ENCODE data around the gene TSPAN15.

DNA sequence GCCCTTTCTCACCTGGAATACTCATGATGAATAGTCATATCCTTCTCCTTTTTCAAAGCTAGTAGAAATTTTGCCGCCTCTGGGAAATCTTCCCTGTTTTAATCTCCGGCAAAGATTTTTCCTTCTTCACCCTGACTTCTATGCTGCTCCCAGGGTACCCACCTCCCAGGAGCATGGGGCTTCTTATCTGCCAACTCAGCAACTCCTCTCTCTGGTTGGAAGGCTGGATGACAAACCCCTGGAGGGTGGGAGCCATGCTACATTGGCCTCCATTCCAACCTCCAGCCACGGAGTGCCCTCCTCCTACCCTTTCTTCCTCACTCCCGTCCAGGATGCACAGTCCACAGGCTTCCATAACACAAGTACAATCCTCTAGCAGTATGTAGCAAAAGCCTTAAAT is 102.1 kb downstream of the TSPAN15 start:
- TF ChIP-seq EZH2 (IDR thresholded peaks at IDR 0.05; ENCODE audit: low read depth) = no peak
- TF ChIP-seq, protein P1, sequence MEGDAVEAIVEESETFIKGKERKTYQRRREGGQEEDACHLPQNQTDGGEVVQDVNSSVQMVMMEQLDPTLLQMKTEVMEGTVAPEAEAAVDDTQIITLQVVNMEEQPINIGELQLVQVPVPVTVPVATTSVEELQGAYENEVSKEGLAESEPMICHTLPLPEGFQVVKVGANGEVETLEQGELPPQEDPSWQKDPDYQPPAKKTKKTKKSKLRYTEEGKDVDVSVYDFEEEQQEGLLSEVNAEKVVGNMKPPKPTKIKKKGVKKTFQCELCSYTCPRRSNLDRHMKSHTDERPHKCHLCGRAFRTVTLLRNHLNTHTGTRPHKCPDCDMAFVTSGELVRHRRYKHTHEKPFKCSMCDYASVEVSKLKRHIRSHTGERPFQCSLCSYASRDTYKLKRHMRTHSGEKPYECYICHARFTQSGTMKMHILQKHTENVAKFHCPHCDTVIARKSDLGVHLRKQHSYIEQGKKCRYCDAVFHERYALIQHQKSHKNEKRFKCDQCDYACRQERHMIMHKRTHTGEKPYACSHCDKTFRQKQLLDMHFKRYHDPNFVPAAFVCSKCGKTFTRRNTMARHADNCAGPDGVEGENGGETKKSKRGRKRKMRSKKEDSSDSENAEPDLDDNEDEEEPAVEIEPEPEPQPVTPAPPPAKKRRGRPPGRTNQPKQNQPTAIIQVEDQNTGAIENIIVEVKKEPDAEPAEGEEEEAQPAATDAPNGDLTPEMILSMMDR (conservative IDR thresholded peaks at IDR 0.05) = no peak
